A549 treated with Hydrocortisone at 1 μM for 4 hours (cell line): ENCODE data around the gene MTCH2. TPM values are rescaled to one million over a fixed set of nuclear protein-coding genes. Genes with fewer than 3 reads are reported as not detected.

Experiments
- total RNA-seq: library from RNA; stranded (reverse); fragments of 200-300 nt; extraction: Qiagen RNA extraction; gene quantifications from 5 replicates; pipeline ENCODE4 v1.2.3, GENCODE V29; 2022

The MTCH2 gene
- 116 to 148 TPM (median 142 TPM) in 5 replicates for total RNA-seq

DNA sequence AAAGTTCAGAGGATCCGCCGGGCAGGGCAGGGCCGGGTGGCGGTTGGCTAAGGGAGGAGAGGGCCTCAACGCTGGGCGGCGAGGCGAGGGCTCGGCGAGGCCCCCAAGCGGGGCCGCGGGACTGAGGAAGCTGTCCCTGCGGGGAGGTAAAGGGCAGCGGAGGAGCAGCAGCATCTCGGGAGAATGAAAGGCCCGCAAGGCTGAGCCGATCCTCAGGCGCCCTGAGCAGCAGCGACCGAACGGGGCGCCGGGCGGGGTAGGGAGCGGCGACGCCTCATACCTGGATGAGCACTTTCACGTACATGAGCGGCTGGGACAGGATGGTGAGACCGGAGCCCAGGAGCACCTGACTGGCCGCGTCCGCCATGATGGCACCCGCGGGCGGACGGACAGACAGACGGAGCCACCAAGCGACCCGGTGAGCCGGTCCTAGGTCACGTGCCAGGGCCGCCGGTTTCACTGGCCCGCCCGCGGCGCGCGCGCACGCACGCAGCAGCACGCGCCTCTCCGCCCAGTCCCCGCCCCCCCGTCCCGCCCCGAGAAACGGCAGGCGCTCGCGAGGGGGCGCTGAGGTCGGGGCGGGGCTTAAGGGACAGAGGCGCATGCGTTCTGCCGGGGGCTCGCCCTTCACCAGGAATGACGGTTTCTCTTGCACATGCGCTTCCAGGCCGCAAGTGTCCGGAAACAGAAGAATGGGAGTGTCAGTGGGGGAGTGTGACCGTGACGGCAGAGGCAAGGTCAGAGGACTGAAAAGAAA is at the start of gene MTCH2:
Gene MTCH2 (minus strand): TSS at position 461 of the 757 bp plus-strand sequence. CDS start 94 bp downstream, at position 367.

GRCh38 chr11:47593934-47594855 is 48.2 kb downstream of the MTCH2 start, which contains the start of gene C1QTNF4:
TSS of gene C1QTNF4 (minus strand) at chr11:47594411. CDS start at chr11:47590810, 3,601 bp downstream.

GRCh38 chr11:47586098-47586855 is 56.1 kb downstream of the MTCH2 start, which contains the start of gene FAM180B:
TSS of gene FAM180B (plus strand) at chr11:47586678. CDS start at chr11:47586769, 91 bp downstream.

DNA sequence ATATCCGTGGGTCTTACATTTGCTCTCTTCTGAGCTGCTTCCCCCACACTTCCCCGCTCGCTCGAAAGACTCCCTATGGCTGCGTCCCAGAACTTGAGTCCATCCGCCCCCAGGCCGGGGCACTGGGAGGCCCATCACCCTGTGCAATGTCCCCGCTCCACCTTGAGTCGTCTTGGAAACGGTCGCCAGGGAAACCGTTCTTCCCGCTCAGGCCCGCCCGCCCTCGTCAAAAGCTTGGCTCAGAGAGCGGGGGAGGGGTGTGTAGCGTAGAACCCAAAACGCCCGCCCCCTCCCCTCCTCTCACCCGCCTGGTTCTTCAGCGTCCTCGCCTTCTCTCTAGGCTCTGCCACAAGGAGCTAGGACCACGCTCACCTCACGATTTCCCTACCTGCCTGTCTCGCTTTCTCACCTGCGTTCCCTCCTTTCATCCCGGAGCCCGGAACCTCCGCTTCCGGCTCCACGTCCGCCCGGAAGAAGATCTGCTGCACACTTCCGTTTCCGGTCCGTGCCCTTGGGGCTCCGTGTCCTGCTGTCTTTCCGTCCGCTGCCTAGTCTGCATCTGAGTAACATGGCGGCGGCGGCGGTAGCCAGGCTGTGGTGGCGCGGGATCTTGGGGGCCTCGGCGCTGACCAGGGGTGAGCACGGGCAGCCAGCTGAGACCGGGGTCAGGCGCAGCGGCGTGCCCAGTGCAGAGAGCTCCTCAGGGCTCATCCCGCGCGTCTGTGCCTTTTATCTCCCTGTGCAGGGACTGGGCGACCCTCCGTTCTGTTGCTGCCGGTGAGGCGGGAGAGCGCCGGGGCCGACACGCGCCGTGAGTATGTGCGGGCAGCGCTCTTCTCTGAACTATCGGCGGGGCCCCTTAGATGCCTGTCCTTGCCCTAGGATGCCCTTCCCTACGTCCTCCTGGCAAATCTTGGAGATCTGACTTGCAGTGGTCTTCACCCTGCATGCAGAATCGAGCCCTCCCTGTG is 63.5 kb downstream of the MTCH2 start, which contains the start of the genes KBTBD4 and NDUFS3:
Gene KBTBD4 (minus strand): TSS at position 447 of the 971 bp plus-strand sequence. CDS start 19 bp downstream, at position 428.
Gene NDUFS3 (plus strand): TSS at position 551 of the 971 bp plus-strand sequence. CDS start 18 bp downstream, at position 569.

Other genes with a start within 250 kb of the MTCH2 start
- gene SLC39A13, start 234.0 kb downstream of the MTCH2 start, total RNA-seq = 48.2 to 63.7 TPM (median 53.8 TPM) in 5 replicates
- gene PSMC3, start 216.1 kb downstream of the MTCH2 start, total RNA-seq = 185 to 242 TPM (median 190 TPM) in 5 replicates
- gene RAPSN, start 193.4 kb downstream of the MTCH2 start, total RNA-seq = 0.09 to 0.24 TPM (median 0.18 TPM) in 4 of 5 replicates, not detected in the other
- gene CELF1, start 89.4 kb downstream of the MTCH2 start, total RNA-seq = 46.4 to 55.3 TPM (median 46.8 TPM) in 5 replicates
- gene PTPMT1, start 77.0 kb downstream of the MTCH2 start, total RNA-seq = 52.6 to 77.9 TPM (median 76.2 TPM) in 5 replicates
- 17.8 to 23.1 TPM (median 18.3 TPM) in 5 replicates for gene KBTBD4, start 63.6 kb downstream of the MTCH2 start, total RNA-seq
- gene NDUFS3, start 63.5 kb downstream of the MTCH2 start, total RNA-seq = 104 to 144 TPM (median 131 TPM) in 5 replicates
- not detected in 5 replicates for gene FAM180B, start 55.9 kb downstream of the MTCH2 start, total RNA-seq
- gene C1QTNF4, start 48.1 kb downstream of the MTCH2 start, total RNA-seq = 0.09 to 0.21 TPM in 2 of 5 replicates, not detected in the others
- gene AGBL2, start 72.8 kb upstream of the MTCH2 start, total RNA-seq = 0.64 to 1.4 TPM (median 1.1 TPM) in 5 replicates
- 40.4 to 54.4 TPM (median 49.6 TPM) in 5 replicates for gene FNBP4, start 124.8 kb upstream of the MTCH2 start, total RNA-seq
- gene NUP160, start 205.8 kb upstream of the MTCH2 start, total RNA-seq = 25.2 to 38.3 TPM (median 28.7 TPM) in 5 replicates